HepG2 (cell line): ENCODE data around the gene ZIC4.

Source experiments
- ELF4 ChIP-seq: sonication (generic); formaldehyde crosslinking; IDR thresholded peaks from 2 replicates; pipeline ENCODE4 v1.5.0; 2020; ENCODE audit warnings: missing genetic modification reagents, mild to moderate bottlenecking, moderate library complexity, borderline replicate concordance
- KDM5B ChIP-seq: sonication (generic); formaldehyde crosslinking; IDR thresholded peaks from 2 replicates; pipeline ENCODE4 v1.4.0; 2020; ENCODE audit warnings: missing genetic modification reagents, mild to moderate bottlenecking, borderline replicate concordance
- KLF12 ChIP-seq: sonication (generic); formaldehyde crosslinking; IDR thresholded peaks from 2 replicates; pipeline ENCODE4 v1.4.0; 2020; ENCODE audit warnings: missing genetic modification reagents, borderline replicate concordance
- NCOA5 ChIP-seq: sonication (generic); formaldehyde crosslinking; IDR thresholded peaks from 2 replicates; pipeline ENCODE4 v1.4.0; 2020; ENCODE audit warnings: missing genetic modification reagents
- TF ChIP-seq, protein P1 (sequence below): sonication (generic); formaldehyde crosslinking; IDR thresholded peaks from 2 replicates; pipeline ENCODE4 v1.5.0; 2020; ENCODE audit warnings: mild to moderate bottlenecking, missing genetic modification reagents, moderate library complexity

DNA sequence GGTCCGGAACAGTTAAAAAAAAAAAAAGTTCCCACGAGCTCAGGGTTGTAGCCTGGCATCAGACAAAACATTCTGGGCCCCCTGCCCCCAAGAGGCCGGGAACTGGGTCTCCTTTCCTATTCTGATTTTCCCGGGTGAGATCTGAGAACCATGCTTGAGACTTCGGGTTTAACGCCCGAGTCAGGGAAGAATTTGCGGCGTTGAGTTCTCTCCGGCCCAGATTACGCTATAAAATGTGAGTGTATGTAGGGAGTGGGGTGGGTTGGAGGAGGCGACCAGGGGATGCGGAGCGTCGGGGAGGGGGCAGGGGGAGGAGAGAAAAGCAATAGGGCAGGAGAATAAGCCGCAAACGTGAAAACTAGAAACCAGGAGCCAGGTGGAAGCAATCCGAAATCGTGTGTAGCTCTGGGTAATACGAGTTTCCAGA, 5.5 kb upstream of the ZIC4 start:
- TF ChIP-seq KDM5B (no peak), KLF12 (CRISPR knock-in tag) (no peak), NCOA5 (CRISPR knock-in tag) (no peak), ELF4 (CRISPR knock-in tag) (no peak)
- TF ChIP-seq, protein P1, sequence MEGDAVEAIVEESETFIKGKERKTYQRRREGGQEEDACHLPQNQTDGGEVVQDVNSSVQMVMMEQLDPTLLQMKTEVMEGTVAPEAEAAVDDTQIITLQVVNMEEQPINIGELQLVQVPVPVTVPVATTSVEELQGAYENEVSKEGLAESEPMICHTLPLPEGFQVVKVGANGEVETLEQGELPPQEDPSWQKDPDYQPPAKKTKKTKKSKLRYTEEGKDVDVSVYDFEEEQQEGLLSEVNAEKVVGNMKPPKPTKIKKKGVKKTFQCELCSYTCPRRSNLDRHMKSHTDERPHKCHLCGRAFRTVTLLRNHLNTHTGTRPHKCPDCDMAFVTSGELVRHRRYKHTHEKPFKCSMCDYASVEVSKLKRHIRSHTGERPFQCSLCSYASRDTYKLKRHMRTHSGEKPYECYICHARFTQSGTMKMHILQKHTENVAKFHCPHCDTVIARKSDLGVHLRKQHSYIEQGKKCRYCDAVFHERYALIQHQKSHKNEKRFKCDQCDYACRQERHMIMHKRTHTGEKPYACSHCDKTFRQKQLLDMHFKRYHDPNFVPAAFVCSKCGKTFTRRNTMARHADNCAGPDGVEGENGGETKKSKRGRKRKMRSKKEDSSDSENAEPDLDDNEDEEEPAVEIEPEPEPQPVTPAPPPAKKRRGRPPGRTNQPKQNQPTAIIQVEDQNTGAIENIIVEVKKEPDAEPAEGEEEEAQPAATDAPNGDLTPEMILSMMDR, result no peak
